ENCODE results near the gene DDX19B. TPM values are rescaled to one million over a fixed set of nuclear protein-coding genes. Genes with fewer than 3 reads are reported as not detected.
"Not testable (repeated sequence)": the region's sequence is repeated elsewhere in the genome, so short reads cannot be mapped to it uniquely, and the experiment has no call there.

The DDX19B gene
- polyA plus RNA-seq, 2 donors = 14.8 to 18.2 TPM

DNA sequence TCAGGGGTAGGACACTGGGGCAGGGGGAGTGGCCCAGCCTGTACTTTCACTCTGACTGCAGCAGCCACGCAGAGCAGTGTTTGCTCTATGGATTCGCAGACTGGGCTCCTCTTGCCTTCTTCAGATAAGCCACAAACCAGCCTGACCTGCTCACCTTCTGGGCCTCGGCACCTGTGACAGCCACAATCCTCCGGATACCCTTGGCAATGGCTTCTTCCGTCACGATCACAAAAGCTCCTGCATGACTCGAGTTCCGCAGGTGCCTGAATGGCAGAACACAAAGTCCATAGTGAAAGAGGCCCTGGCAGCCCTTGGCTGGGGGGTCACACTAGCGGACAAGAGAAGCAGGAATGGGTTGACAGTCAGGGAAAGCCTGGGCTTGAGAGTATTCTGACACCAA is 43.4 kb upstream of the DDX19B start:
- H3K27ac ChIP-seq (ENCODE audit: low read depth in 2 of 2, low read length in 1 of 2) = no peak overlapping the region

DNA sequence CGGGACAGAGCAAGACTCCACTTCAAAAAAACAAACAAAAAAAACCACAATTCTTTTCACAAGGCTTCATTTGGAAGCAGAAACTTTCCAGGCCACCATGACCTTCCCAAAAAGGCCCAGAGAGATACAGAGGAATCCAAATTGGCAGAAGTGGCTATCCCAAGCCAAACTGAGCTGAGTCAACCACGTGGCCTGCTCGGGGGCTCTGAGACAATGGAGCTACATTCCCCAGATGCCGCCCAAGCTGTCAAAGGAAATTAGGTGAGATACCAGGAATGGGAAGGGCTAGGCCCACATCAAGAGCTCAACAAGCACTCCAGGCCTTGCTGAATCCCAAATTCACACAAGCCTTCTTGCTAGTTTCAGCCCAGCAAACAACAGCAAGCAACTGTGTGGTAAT is 41.6 kb upstream of the DDX19B start:
- no peak overlapping the region for H3K4me3 ChIP-seq (ENCODE audit: low read depth in 1 of 2, low read length in 2 of 2)
- peaks cover 27 to 68% of the 10 kb centered on the region in 2 donors for H3K36me3 ChIP-seq (ENCODE audit: control insufficient read depth in 2 of 2, insufficient read depth in 2 of 2, low read length in 1 of 2)
- H3K27ac ChIP-seq (ENCODE audit: low read depth in 2 of 2, low read length in 1 of 2) = no peak overlapping the region
- H3K4me1 ChIP-seq (ENCODE audit: control insufficient read depth in 2 of 2, insufficient read depth in 2 of 2, low read length in 1 of 2) = no peaks in the 10 kb centered on the region
- WGBS, 2 donors = 67 to 84% methylated on average over 4 of the region's 4 CpGs
- H3K27me3 ChIP-seq (ENCODE audit: control insufficient read depth in 1 of 2, insufficient read depth in 2 of 2, low read length in 2 of 2) = no peaks in the 10 kb centered on the region
- H3K9me3 ChIP-seq (ENCODE audit: control insufficient read depth in 2 of 2, insufficient read depth in 1 of 2, low read depth in 1 of 2, low read length in 1 of 2) = no peaks in the 10 kb centered on the region

More for the DNA sequence above, 43.4 kb upstream of the DDX19B start:
- no peaks in the 10 kb centered on the region for H3K4me1 ChIP-seq (ENCODE audit: control insufficient read depth in 2 of 2, insufficient read depth in 2 of 2, low read length in 1 of 2)
- WGBS, 2 donors = 87 to 88% methylated on average over 9 of the region's 9 CpGs
- H3K9me3 ChIP-seq (ENCODE audit: control insufficient read depth in 2 of 2, insufficient read depth in 1 of 2, low read depth in 1 of 2, low read length in 1 of 2) = no peaks in the 10 kb centered on the region
- no peak overlapping the region for H3K4me3 ChIP-seq (ENCODE audit: low read depth in 1 of 2, low read length in 2 of 2)
- H3K36me3 ChIP-seq (ENCODE audit: control insufficient read depth in 2 of 2, insufficient read depth in 2 of 2, low read length in 1 of 2) = peaks cover 22 to 66% of the 10 kb centered on the region in 2 donors
- H3K27me3 ChIP-seq (ENCODE audit: control insufficient read depth in 1 of 2, insufficient read depth in 2 of 2, low read length in 2 of 2) = no peaks in the 10 kb centered on the region

DNA sequence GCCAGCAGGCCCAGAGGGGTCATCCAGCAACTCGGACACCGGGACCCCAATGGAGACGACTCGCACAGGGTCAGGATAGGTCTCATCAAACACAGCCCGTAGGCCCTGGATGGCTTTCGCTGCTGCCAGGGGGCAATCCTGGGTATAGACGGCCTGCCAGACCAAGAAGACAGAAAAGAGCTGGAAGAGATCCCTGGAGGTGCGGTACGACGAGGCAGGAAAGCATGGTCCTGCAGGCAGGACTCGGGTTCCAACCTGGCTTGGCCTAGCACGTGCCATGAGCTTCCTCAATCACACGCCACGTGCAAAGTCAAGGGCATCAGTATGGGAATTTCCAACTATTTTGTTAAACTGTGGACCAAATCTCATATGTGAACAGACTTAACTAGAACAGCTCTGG is 40.9 kb upstream of the DDX19B start:
- peaks cover 27 to 63% of the 10 kb centered on the region in 2 donors for H3K36me3 ChIP-seq (ENCODE audit: control insufficient read depth in 2 of 2, insufficient read depth in 2 of 2, low read length in 1 of 2)
- 90 to 92% methylated on average over 14 of the region's 14 CpGs for WGBS, 2 donors
- no peaks in the 10 kb centered on the region for H3K27me3 ChIP-seq (ENCODE audit: control insufficient read depth in 1 of 2, insufficient read depth in 2 of 2, low read length in 2 of 2)

DNA sequence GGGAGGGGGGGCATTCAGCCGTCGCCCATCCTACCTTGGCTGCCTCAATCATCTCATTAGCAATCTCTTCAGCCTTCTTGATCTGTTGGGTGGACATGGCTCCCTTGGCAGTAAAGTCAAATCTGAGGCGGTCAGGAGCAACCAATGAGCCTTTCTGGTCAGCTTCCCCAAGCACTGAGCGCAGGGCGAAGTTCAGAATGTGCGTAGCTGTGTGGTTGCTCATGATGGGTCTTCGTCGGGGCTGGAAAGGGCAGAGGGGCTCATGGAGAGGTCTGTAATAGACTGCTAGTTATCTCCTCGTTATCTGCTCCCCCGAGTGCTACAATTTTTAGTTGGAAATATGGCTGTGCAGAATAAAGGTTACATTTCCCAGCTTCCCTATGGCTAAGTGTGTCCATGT is 40.0 kb upstream of the DDX19B start:
- peaks cover 27 to 57% of the 10 kb centered on the region in 2 donors for H3K36me3 ChIP-seq (ENCODE audit: control insufficient read depth in 2 of 2, insufficient read depth in 2 of 2, low read length in 1 of 2)
- no peak overlapping the region for H3K27ac ChIP-seq (ENCODE audit: low read depth in 2 of 2, low read length in 1 of 2)
- no peaks in the 10 kb centered on the region for H3K9me3 ChIP-seq (ENCODE audit: control insufficient read depth in 2 of 2, insufficient read depth in 1 of 2, low read depth in 1 of 2, low read length in 1 of 2)
- WGBS, 2 donors = 98% methylated on average over 10 of the region's 10 CpGs
- no peaks in the 10 kb centered on the region for H3K27me3 ChIP-seq (ENCODE audit: control insufficient read depth in 1 of 2, insufficient read depth in 2 of 2, low read length in 2 of 2)
- no peaks in the 10 kb centered on the region for H3K4me1 ChIP-seq (ENCODE audit: control insufficient read depth in 2 of 2, insufficient read depth in 2 of 2, low read length in 1 of 2)
- H3K4me3 ChIP-seq (ENCODE audit: low read depth in 1 of 2, low read length in 2 of 2) = no peak overlapping the region

More for the DNA sequence above, 40.9 kb upstream of the DDX19B start:
- no peaks in the 10 kb centered on the region for H3K4me1 ChIP-seq (ENCODE audit: control insufficient read depth in 2 of 2, insufficient read depth in 2 of 2, low read length in 1 of 2)
- no peaks in the 10 kb centered on the region for H3K9me3 ChIP-seq (ENCODE audit: control insufficient read depth in 2 of 2, insufficient read depth in 1 of 2, low read depth in 1 of 2, low read length in 1 of 2)
- H3K4me3 ChIP-seq (ENCODE audit: low read depth in 1 of 2, low read length in 2 of 2) = no peak overlapping the region
- no peak overlapping the region for H3K27ac ChIP-seq (ENCODE audit: low read depth in 2 of 2, low read length in 1 of 2)

DNA sequence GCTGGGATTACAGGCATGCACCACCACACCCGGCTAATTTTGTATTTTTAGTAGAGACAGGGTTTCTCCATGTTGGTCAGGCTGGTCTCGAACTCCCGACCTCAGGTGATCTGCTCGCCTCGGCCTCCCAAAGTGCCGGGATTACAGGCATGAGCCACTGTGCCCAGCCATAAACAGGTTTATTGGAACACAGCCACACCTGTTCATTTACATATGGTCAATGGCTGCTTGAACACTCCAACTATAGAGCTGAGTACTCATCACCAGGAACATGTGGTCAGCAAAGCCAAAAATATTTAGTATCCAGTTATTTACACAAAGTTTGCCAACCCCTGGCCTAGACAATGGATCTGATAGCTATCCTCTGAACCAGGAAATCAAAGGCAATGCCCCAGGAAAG is 39.1 kb upstream of the DDX19B start:
- not testable (repeated sequence) for H3K4me1 ChIP-seq (ENCODE audit: control insufficient read depth in 2 of 2, insufficient read depth in 2 of 2, low read length in 1 of 2); H3K9me3 ChIP-seq (ENCODE audit: control insufficient read depth in 2 of 2, insufficient read depth in 1 of 2, low read depth in 1 of 2, low read length in 1 of 2); H3K4me3 ChIP-seq (ENCODE audit: low read depth in 1 of 2, low read length in 2 of 2); H3K27ac ChIP-seq (ENCODE audit: low read depth in 2 of 2, low read length in 1 of 2); H3K27me3 ChIP-seq (ENCODE audit: control insufficient read depth in 1 of 2, insufficient read depth in 2 of 2, low read length in 2 of 2)
- peaks cover 23 to 51% of the 10 kb centered on the region in 2 donors for H3K36me3 ChIP-seq (ENCODE audit: control insufficient read depth in 2 of 2, insufficient read depth in 2 of 2, low read length in 1 of 2)
- WGBS, 2 donors = 95 to 98% methylated on average over 3 to 6 of the region's 6 CpGs

DNA sequence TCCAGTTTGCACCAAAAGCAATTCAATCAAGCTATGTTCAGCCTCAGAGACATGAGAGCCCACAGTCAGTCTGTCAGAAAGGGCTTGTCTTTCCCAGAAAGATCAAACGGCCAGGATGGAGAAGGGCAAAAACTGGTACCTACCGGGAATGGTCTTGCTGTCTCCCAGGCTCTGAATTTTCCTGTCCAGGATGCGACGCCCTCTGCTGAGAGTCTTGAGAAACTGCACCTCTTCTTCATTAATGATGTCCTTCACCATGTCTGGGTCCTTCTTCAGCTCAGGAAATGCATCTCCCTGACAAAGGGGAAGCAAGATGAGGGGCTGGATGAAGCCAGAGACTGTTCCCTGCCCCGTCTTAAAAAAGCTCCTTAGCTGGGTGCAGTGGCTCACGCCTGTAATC is 31.5 kb upstream of the DDX19B start:
- no peak overlapping the region for H3K27ac ChIP-seq (ENCODE audit: low read depth in 2 of 2, low read length in 1 of 2)
- H3K9me3 ChIP-seq (ENCODE audit: control insufficient read depth in 2 of 2, insufficient read depth in 1 of 2, low read depth in 1 of 2, low read length in 1 of 2) = peaks cover 0 to 2% of the 10 kb centered on the region in 2 donors
- no peaks in the 10 kb centered on the region for H3K4me1 ChIP-seq (ENCODE audit: control insufficient read depth in 2 of 2, insufficient read depth in 2 of 2, low read length in 1 of 2)
- no peaks in the 10 kb centered on the region for H3K27me3 ChIP-seq (ENCODE audit: control insufficient read depth in 1 of 2, insufficient read depth in 2 of 2, low read length in 2 of 2)
- H3K4me3 ChIP-seq (ENCODE audit: low read depth in 1 of 2, low read length in 2 of 2) = no peak overlapping the region
- peaks cover 27 to 34% of the 10 kb centered on the region in 2 donors for H3K36me3 ChIP-seq (ENCODE audit: control insufficient read depth in 2 of 2, insufficient read depth in 2 of 2, low read length in 1 of 2)
- WGBS, 2 donors = 52 to 57% methylated on average over 6 of the region's 6 CpGs

DNA sequence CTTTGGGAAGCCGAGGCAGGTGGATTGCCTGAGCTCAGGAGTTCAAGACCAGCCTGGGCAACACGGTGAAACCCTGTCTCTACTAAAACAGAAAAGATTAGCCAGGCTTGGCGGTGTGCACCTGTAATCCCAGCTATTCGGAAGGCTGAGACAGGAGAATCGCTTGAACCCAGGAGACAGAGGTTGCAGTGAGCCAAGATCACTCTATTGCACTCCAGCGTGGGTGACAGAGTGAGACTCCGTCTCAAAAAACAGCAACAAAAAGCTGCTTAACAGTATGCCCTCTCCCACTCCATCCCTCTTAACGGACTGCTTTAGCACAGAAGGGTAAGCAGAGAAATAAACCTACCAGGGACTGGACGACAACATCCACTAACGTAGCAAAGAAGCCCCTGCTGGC is 31.1 kb upstream of the DDX19B start:
- H3K27ac ChIP-seq (ENCODE audit: low read depth in 2 of 2, low read length in 1 of 2); H3K9me3 ChIP-seq (ENCODE audit: control insufficient read depth in 2 of 2, insufficient read depth in 1 of 2, low read depth in 1 of 2, low read length in 1 of 2); H3K4me3 ChIP-seq (ENCODE audit: low read depth in 1 of 2, low read length in 2 of 2); H3K27me3 ChIP-seq (ENCODE audit: control insufficient read depth in 1 of 2, insufficient read depth in 2 of 2, low read length in 2 of 2); H3K4me1 ChIP-seq (ENCODE audit: control insufficient read depth in 2 of 2, insufficient read depth in 2 of 2, low read length in 1 of 2): not testable (repeated sequence)
- 94 to 95% methylated on average over 10 of the region's 10 CpGs for WGBS, 2 donors
- H3K36me3 ChIP-seq (ENCODE audit: control insufficient read depth in 2 of 2, insufficient read depth in 2 of 2, low read length in 1 of 2) = peaks cover 27 to 35% of the 10 kb centered on the region in 2 donors

DNA sequence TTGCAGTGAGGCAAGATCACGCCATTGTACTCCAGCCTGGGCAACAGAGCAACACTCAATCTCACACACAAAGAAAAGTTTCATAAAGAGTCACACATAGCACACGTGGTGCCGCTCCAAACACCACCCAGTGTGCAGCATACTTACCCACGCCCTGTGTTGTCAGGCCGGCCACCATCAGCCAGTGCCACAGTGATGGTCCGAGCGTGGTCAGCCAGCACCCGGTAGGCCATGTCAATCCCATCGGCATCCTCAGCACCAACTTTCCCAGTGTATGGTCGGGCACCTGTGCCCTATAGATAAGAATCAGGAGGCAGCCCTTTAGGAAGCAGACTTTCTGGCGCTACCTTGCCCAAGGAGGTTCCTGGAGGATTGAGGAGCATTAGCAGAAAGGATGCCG is 29.5 kb upstream of the DDX19B start:
- Histone ChIP-seq H3K36me3 (ENCODE audit: control insufficient read depth in 2 of 2, insufficient read depth in 2 of 2, low read length in 1 of 2) (peaks cover 27 to 32% of the 10 kb centered on the region in 2 donors), H3K27me3 (ENCODE audit: control insufficient read depth in 1 of 2, insufficient read depth in 2 of 2, low read length in 2 of 2) (no peaks in the 10 kb centered on the region), H3K9me3 (ENCODE audit: control insufficient read depth in 2 of 2, insufficient read depth in 1 of 2, low read depth in 1 of 2, low read length in 1 of 2) (peaks cover 0 to 2% of the 10 kb centered on the region in 2 donors), H3K27ac (ENCODE audit: low read depth in 2 of 2, low read length in 1 of 2) (no peak overlapping the region), H3K4me3 (ENCODE audit: low read depth in 1 of 2, low read length in 2 of 2) (no peak overlapping the region), H3K4me1 (ENCODE audit: control insufficient read depth in 2 of 2, insufficient read depth in 2 of 2, low read length in 1 of 2) (no peaks in the 10 kb centered on the region)
- 91 to 96% methylated on average over 12 of the region's 12 CpGs for WGBS, 2 donors

DNA sequence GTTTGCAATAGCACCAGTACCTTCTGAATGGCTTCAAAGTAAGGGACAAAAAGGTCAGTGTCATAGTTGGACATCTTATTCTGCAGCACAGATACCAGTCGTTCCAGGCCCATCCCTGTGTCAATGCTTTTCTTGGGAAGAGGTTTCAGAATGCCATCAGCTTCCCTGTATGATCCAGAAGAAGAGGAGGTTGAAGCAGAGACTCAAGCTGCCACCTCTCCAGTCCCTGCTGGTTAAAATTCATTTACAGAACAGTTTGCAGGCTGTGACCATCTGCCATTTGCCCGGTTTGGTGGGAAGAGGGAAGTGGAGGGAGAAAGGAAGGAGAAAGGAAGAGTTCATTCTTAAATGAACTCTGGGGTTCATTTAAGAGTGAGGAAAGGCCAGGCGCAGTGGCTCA is 28.8 kb upstream of the DDX19B start:
- H3K27ac ChIP-seq (ENCODE audit: low read depth in 2 of 2, low read length in 1 of 2) = no peak overlapping the region
- WGBS, 2 donors = 92 to 95% methylated on average over 3 of the region's 3 CpGs
- H3K27me3 ChIP-seq (ENCODE audit: control insufficient read depth in 1 of 2, insufficient read depth in 2 of 2, low read length in 2 of 2) = no peaks in the 10 kb centered on the region
- no peaks in the 10 kb centered on the region for H3K4me1 ChIP-seq (ENCODE audit: control insufficient read depth in 2 of 2, insufficient read depth in 2 of 2, low read length in 1 of 2)
- no peak overlapping the region for H3K4me3 ChIP-seq (ENCODE audit: low read depth in 1 of 2, low read length in 2 of 2)
- H3K9me3 ChIP-seq (ENCODE audit: control insufficient read depth in 2 of 2, insufficient read depth in 1 of 2, low read depth in 1 of 2, low read length in 1 of 2) = peaks cover 0 to 2% of the 10 kb centered on the region in 2 donors
- H3K36me3 ChIP-seq (ENCODE audit: control insufficient read depth in 2 of 2, insufficient read depth in 2 of 2, low read length in 1 of 2) = peaks cover 23 to 26% of the 10 kb centered on the region in 2 donors

DNA sequence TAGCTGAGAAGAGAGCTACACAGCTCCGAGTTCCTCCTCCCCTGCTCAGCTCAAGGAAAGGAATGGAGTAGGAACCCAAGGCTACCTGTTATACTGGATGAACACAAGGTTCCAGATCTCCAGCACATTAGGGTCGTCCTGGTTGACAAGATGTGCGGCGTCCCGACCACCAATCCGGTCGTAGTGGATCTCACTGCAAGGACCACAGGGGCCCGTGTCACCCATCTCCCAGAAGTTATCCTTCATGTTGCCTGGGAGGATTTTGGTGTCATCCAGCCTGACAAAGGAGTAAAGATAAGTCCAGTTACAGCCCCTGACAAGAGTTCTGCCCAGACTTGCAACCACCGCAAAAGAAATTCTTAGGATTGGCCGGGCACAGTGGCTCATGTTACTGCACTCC is 27.3 kb upstream of the DDX19B start:
- Histone ChIP-seq H3K4me1 (ENCODE audit: control insufficient read depth in 2 of 2, insufficient read depth in 2 of 2, low read length in 1 of 2) (no peaks in the 10 kb centered on the region), H3K36me3 (ENCODE audit: control insufficient read depth in 2 of 2, insufficient read depth in 2 of 2, low read length in 1 of 2) (peaks cover 20 to 22% of the 10 kb centered on the region in 2 donors), H3K9me3 (ENCODE audit: control insufficient read depth in 2 of 2, insufficient read depth in 1 of 2, low read depth in 1 of 2, low read length in 1 of 2) (peaks cover 0 to 2% of the 10 kb centered on the region in 2 donors), H3K27ac (ENCODE audit: low read depth in 2 of 2, low read length in 1 of 2) (no peak overlapping the region), H3K4me3 (ENCODE audit: low read depth in 1 of 2, low read length in 2 of 2) (no peak overlapping the region), H3K27me3 (ENCODE audit: control insufficient read depth in 1 of 2, insufficient read depth in 2 of 2, low read length in 2 of 2) (no peaks in the 10 kb centered on the region)
- WGBS, 2 donors = 95% methylated on average over 10 of the region's 10 CpGs
